Vagina (tissue), 2 donors: ENCODE data around the gene PAMR1. TPM values are rescaled to one million over a fixed set of nuclear protein-coding genes. Genes with fewer than 3 reads are reported as not detected.

Experiments used
- DNase-seq, 2 donors: peaks; one replicate each; pipeline ENCODE4 v3.0.0-alpha.2; 2017; ENCODE audit errors: extremely low spot score in 2 of 2
- H3K27ac ChIP-seq: fragments of 200-600 bp; sonication (generic); one replicate; pipeline ENCODE4 v1.5.1; 2019
- H3K27me3 ChIP-seq: fragments of 200-600 bp; sonication (generic); one replicate; pipeline ENCODE4 v1.5.1; 2019
- H3K36me3 ChIP-seq, 2 donors: fragments of 200-600 bp; sonication (generic); one replicate each; pipeline ENCODE4 v1.5.1; 2017 to 2019
- H3K4me1 ChIP-seq: fragments of 200-600 bp; sonication (generic); one replicate; pipeline ENCODE4 v1.5.1; 2019
- H3K4me3 ChIP-seq, 2 donors: fragments of 200-600 bp; sonication (generic); 1 replicate in 1 of 2; 2 replicates in 1 of 2; pipeline ENCODE4 v1.5.1; 2016 to 2019
- H3K9me3 ChIP-seq: fragments of 200-600 bp; sonication (generic); one replicate; pipeline ENCODE4 v1.5.1; 2019
- POLR2A ChIP-seq, 2 donors: fragments of 450-650 bp; IDR thresholded peaks; one replicate each; pipeline ENCODE4 v1.6.1; 2017; ENCODE audit warnings: antibody characterized with exemption in 2 of 2, mild to moderate bottlenecking in 2 of 2, moderate library complexity in 2 of 2
- POLR2AphosphoS5 ChIP-seq, 2 donors: sonication (generic); formaldehyde crosslinking; IDR thresholded peaks; one replicate each; pipeline ENCODE4 v1.9.0; 2017; ENCODE audit warnings: antibody characterized with exemption in 2 of 2, mild to moderate bottlenecking in 2 of 2, low read depth in 1 of 2; ENCODE audit not compliant: insufficient read depth in 1 of 2
- intact Hi-C: fragments of 100-400 bp; cut with DNase I; formaldehyde crosslinking; loops from one replicate; pipeline ENCODE4 v1.15.1; 2023
- total RNA-seq: library from RNA; depleted of rRNA; stranded (reverse); fragments of >200 nt; gene quantifications from one replicate; pipeline ENCODE4 v1.2.3, GENCODE V29; 2016
- TF ChIP-seq, protein P1 (sequence below), 3 experiments: fragments of 450-650 bp in 2 of 3; fragments of 200-600 bp in 1 of 3; sonication (generic) in 1 of 3; IDR thresholded peaks; one replicate each; pipeline ENCODE4 v1.5.1; 2017 to 2019; ENCODE audit warnings: antibody characterized with exemption in 3 of 3, mild to moderate bottlenecking in 2 of 3, moderate library complexity in 2 of 3

PAMR1 gene
- total RNA-seq, 1 donor from 2014 or later: 46.7 TPM

- Histone ChIP-seq H3K9me3 (no peaks in the 10 kb centered on the region), H3K27me3 (no peaks in the 10 kb centered on the region), H3K27ac (no peak overlapping the region), H3K4me3 (no peak overlapping the region), H3K36me3 (no peaks in the 10 kb centered on the region), H3K4me1 (no peaks in the 10 kb centered on the region)
- TF ChIP-seq, protein P1, sequence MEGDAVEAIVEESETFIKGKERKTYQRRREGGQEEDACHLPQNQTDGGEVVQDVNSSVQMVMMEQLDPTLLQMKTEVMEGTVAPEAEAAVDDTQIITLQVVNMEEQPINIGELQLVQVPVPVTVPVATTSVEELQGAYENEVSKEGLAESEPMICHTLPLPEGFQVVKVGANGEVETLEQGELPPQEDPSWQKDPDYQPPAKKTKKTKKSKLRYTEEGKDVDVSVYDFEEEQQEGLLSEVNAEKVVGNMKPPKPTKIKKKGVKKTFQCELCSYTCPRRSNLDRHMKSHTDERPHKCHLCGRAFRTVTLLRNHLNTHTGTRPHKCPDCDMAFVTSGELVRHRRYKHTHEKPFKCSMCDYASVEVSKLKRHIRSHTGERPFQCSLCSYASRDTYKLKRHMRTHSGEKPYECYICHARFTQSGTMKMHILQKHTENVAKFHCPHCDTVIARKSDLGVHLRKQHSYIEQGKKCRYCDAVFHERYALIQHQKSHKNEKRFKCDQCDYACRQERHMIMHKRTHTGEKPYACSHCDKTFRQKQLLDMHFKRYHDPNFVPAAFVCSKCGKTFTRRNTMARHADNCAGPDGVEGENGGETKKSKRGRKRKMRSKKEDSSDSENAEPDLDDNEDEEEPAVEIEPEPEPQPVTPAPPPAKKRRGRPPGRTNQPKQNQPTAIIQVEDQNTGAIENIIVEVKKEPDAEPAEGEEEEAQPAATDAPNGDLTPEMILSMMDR (IDR thresholded peaks at IDR 0.05): no peak
- TF ChIP-seq POLR2A (IDR thresholded peaks at IDR 0.05): no peak
- TF ChIP-seq POLR2AphosphoS5 (IDR thresholded peaks at IDR 0.05; ENCODE audit: insufficient read depth in 1 of 2, low read depth in 1 of 2): no peak
- no peak for DNase-seq
- intact Hi-C loops: loop anchor here (10.0 kb wide), 1 partner anchor 818 kb away; no protein-coding TSS in a partner anchor
Observed at GRCh38 chr11:35402751-35403660, 122.4 kb downstream of the PAMR1 start.

GRCh38 chr11:35398881-35399280, 126.5 kb downstream of the PAMR1 start:
- TF ChIP-seq, protein P1 (IDR thresholded peaks at IDR 0.05): no peak
- TF ChIP-seq POLR2A (IDR thresholded peaks at IDR 0.05): no peak
- TF ChIP-seq POLR2AphosphoS5 (IDR thresholded peaks at IDR 0.05; ENCODE audit: insufficient read depth in 1 of 2, low read depth in 1 of 2): no peak
- DNase-seq: no peak
- Histone ChIP-seq H3K27ac (no peak overlapping the region), H3K9me3 (no peaks in the 10 kb centered on the region), H3K4me1 (no peaks in the 10 kb centered on the region), H3K27me3 (no peaks in the 10 kb centered on the region), H3K4me3 (no peak overlapping the region), H3K36me3 (no peaks in the 10 kb centered on the region)
- intact Hi-C loops: loop anchor here (10.0 kb wide), 1 partner anchor 404 kb away; no protein-coding TSS in a partner anchor

DNA sequence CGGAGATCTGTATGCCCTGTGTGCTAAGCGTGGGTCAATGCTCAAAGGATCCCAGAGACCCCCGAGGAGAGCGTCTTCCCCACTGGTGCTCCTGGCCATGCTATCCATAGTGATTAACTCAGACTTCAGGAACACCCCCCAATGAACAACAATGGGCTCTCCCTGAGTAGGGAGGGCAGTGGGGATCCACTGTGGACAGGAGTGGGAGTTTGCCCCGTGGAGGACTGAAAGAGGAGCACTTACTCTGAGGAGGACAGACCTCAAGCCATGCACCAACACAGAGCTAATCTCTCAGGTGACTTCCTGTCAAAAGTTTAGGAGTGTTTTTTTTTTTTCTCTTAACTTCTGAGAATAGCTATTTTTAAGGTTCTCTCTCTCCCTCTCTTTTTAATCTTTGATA, 130.5 kb downstream of the PAMR1 start:
- H3K27me3 ChIP-seq: no peaks in the 10 kb centered on the region
- TF ChIP-seq POLR2AphosphoS5 (IDR thresholded peaks at IDR 0.05; ENCODE audit: insufficient read depth in 1 of 2, low read depth in 1 of 2) (no peak), POLR2A (IDR thresholded peaks at IDR 0.05) (no peak)
- TF ChIP-seq, protein P1 (IDR thresholded peaks at IDR 0.05): no peak
- H3K36me3 ChIP-seq: no peaks in the 10 kb centered on the region
- H3K4me3 ChIP-seq: no peak overlapping the region
- DNase-seq: no peak
- intact Hi-C loops: loop anchor here (5.0 to 10.0 kb wide), 2 partner anchors 400 to 468 kb away; no protein-coding TSS in a partner anchor
- H3K9me3 ChIP-seq: no peaks in the 10 kb centered on the region
- H3K27ac ChIP-seq: no peak overlapping the region
- peaks cover 25% of the 10 kb centered on the region for H3K4me1 ChIP-seq

GRCh38 chr11:35393098-35393497, 132.3 kb downstream of the PAMR1 start:
- Histone ChIP-seq H3K27ac (peak overlapping the region; percentile 35), H3K9me3 (no peaks in the 10 kb centered on the region), H3K4me3 (no peak overlapping the region), H3K36me3 (no peaks in the 10 kb centered on the region), H3K27me3 (no peaks in the 10 kb centered on the region), H3K4me1 (peaks cover 32% of the 10 kb centered on the region)
- TF ChIP-seq, protein P1 (IDR thresholded peaks at IDR 0.05): no peak
- intact Hi-C loops: loop anchor here (5.0 to 10.0 kb wide), 2 partner anchors 398 to 466 kb away; no protein-coding TSS in a partner anchor
- no peak for DNase-seq
